HepG2 (cell line): ENCODE measurements around the gene LENEP. TPM values are rescaled to one million over a fixed set of nuclear protein-coding genes. Genes with fewer than 3 reads are reported as not detected.

Source experiments
- AGO1 ChIP-seq: fragments of 200-400 bp; formaldehyde crosslinking; IDR thresholded peaks from 2 replicates; pipeline ENCODE4 v1.6.1; 2017; ENCODE audit warnings: mild to moderate bottlenecking, low read depth, low read length, moderate library complexity; ENCODE audit not compliant: poor library complexity, severe bottlenecking
- AHR ChIP-seq: IDR thresholded peaks from 2 replicates; pipeline ENCODE4 v1.6.1; 2018; ENCODE audit warnings: missing genetic modification reagents, missing compliant biosample characterization
- ELF1 ChIP-seq: sonication (generic); formaldehyde crosslinking; IDR thresholded peaks from 2 replicates; pipeline ENCODE4 v1.4.0; 2020; ENCODE audit warnings: missing genetic modification reagents
- FOXK2 ChIP-seq: fragments of 450-650 bp; IDR thresholded peaks from 2 replicates; pipeline ENCODE4 v1.6.1; 2016
- HDAC6 ChIP-seq: fragments of 200-600 bp; sonication (generic); IDR thresholded peaks from 2 replicates; pipeline ENCODE4 v1.7.0; 2017; ENCODE audit warnings: mild to moderate bottlenecking, antibody characterized with exemption, low read length, low read depth
- NFKBIZ ChIP-seq: IDR thresholded peaks from 2 replicates; pipeline ENCODE4 v1.6.1; 2018; ENCODE audit warnings: missing genetic modification reagents, missing compliant biosample characterization
- RBFOX2 ChIP-seq: fragments of 200-400 bp; formaldehyde crosslinking; IDR thresholded peaks from 2 replicates; pipeline ENCODE4 v1.6.1; 2017; ENCODE audit warnings: low read depth, mild to moderate bottlenecking, low read length
- SIX1 ChIP-seq: sonication (generic); formaldehyde crosslinking; IDR thresholded peaks from 2 replicates; pipeline ENCODE4 v1.4.0; 2020; ENCODE audit warnings: missing genetic modification reagents, borderline replicate concordance
- SKI ChIP-seq: fragments of 450-650 bp; IDR thresholded peaks from one replicate; pipeline ENCODE4 v1.6.1; 2018; ENCODE audit warnings: mild to moderate bottlenecking; ENCODE audit not compliant: partially characterized antibody
- SP140L ChIP-seq: sonication (generic); formaldehyde crosslinking; IDR thresholded peaks from 2 replicates; pipeline ENCODE4 v1.4.0; 2020; ENCODE audit warnings: missing genetic modification reagents, borderline replicate concordance
- SUZ12 ChIP-seq: fragments of 150-350 bp; IDR thresholded peaks from 2 replicates; pipeline ENCODE4 v1.6.1; 2014; ENCODE audit warnings: low read depth, low read length
- ZNF232 ChIP-seq: sonication (generic); formaldehyde crosslinking; IDR thresholded peaks from 2 replicates; pipeline ENCODE4 v1.4.0; 2020; ENCODE audit warnings: missing genetic modification reagents, borderline replicate concordance
- ZNF274 ChIP-seq: sonication (generic); formaldehyde crosslinking; IDR thresholded peaks from 2 replicates; pipeline ENCODE4 v1.5.1; 2020; ENCODE audit warnings: mild to moderate bottlenecking, missing genetic modification reagents
- ZNF432 ChIP-seq: sonication (generic); formaldehyde crosslinking; IDR thresholded peaks from 2 replicates; pipeline ENCODE4 v1.5.0; 2020; ENCODE audit warnings: missing genetic modification reagents, mild to moderate bottlenecking, borderline replicate concordance
- ZNF550 ChIP-seq: sonication (generic); formaldehyde crosslinking; IDR thresholded peaks from 2 replicates; pipeline ENCODE4 v1.4.0; 2020; ENCODE audit warnings: mild to moderate bottlenecking, missing genetic modification reagents, borderline replicate concordance
- ZNF780A ChIP-seq: sonication (generic); formaldehyde crosslinking; IDR thresholded peaks from 2 replicates; pipeline ENCODE4 v1.8.0; 2022; ENCODE audit warnings: mild to moderate bottlenecking, missing genetic modification reagents, moderate library complexity
- ZNF839 ChIP-seq: sonication (generic); formaldehyde crosslinking; IDR thresholded peaks from 2 replicates; pipeline ENCODE4 v1.4.0; 2020; ENCODE audit warnings: missing genetic modification reagents, mild to moderate bottlenecking, borderline replicate concordance
- ZNF850 ChIP-seq: sonication (generic); formaldehyde crosslinking; conservative IDR thresholded peaks from 2 replicates; pipeline ENCODE4 v1.9.0; 2021; ENCODE audit warnings: mild to moderate bottlenecking, missing genetic modification reagents
- ZSCAN9 ChIP-seq: IDR thresholded peaks from 2 replicates; pipeline ENCODE4 v1.6.1; 2016; ENCODE audit warnings: borderline replicate concordance
- polyA plus RNA-seq, 8 experiments: library from polyadenylated mRNA; depleted of rRNA in 3 of 8; stranded (reverse) in 7 of 8; unstranded in 1 of 8; fragments of >200 nt; fragmentation: Illumina TruSeq in 4 of 8; extraction: Trizol in 4 of 8; gene quantifications; 2 replicates each; pipeline versions ENCODE4 v1.2.1 to v1.2.3, GENCODE V29; 2011 to 2016; ENCODE audit warnings: low read depth in 4 of 8, missing spikeins in 1 of 8, mixed read lengths in 1 of 8; ENCODE audit not compliant: insufficient read depth in 1 of 8
- total RNA-seq, 5 experiments: library from RNA; depleted of rRNA; stranded (reverse); fragments of >200 nt; fragmentation: Illumina TruSeq; extraction: Trizol; gene quantifications; 2 replicates each; pipeline ENCODE4 v1.2.3, GENCODE V29; 2016; ENCODE audit warnings: low read depth in 1 of 5
- TF ChIP-seq, protein P1 (sequence below): sonication (generic); formaldehyde crosslinking; conservative IDR thresholded peaks from 2 replicates; pipeline ENCODE4 v1.8.0; 2022; ENCODE audit warnings: low read depth, missing genetic modification reagents
- TF ChIP-seq, protein P2 (sequence below): sonication (generic); formaldehyde crosslinking; IDR thresholded peaks from 2 replicates; pipeline ENCODE4 v1.5.1; 2020; ENCODE audit warnings: missing genetic modification reagents, mild to moderate bottlenecking, borderline replicate concordance
- TF ChIP-seq, protein P3 (sequence below): sonication (generic); formaldehyde crosslinking; conservative IDR thresholded peaks from 2 replicates; pipeline ENCODE4 v1.4.0; 2020; ENCODE audit warnings: missing genetic modification reagents
- TF ChIP-seq, protein P4 (sequence below): sonication (generic); formaldehyde crosslinking; IDR thresholded peaks from 2 replicates; pipeline ENCODE4 v1.8.1; 2023; ENCODE audit warnings: mild to moderate bottlenecking, moderate library complexity, missing genetic modification reagents

Gene LENEP
- total and polyA plus RNA-seq, 2 of the 13 experiments (the other 11 are each of a cell fraction or from before 2014, with no cell fraction given): 0.29 TPM; not detected in 1

DNA sequence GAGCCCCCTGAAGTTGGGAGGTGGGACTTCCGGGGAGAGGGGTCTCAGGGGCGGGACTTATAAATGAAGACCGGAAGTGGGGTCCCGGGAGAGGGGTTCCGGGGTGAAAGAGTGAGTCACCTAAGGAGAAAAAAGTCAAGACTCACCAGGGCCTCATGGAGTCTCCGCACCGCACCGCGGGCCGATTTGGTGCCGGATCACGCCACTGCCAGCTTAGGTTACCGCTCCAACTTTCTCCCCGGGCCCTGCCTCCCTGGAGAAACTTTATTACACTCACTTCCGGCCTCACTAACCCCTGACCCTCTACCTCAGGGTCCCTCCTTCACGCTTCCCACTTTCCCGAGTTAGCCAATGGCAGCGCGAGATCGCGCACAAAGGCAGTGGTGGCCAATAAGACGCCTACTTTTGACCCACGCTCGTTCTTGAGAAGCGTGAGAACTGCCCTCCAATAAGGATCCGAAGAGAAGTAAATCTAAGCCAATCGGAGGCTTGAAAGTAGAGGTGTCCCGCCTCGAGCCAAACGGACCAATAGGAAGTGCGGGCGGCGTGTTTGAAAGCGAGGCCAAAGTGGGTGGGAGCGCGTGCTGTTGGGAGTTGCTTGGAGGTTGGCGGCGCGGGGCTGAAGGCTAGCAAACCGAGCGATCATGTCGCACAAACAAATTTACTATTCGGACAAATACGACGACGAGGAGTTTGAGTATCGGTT, 19.1 kb upstream of the LENEP start, which contains the start of gene CKS1B (continued):
- TF ChIP-seq, protein P1, sequence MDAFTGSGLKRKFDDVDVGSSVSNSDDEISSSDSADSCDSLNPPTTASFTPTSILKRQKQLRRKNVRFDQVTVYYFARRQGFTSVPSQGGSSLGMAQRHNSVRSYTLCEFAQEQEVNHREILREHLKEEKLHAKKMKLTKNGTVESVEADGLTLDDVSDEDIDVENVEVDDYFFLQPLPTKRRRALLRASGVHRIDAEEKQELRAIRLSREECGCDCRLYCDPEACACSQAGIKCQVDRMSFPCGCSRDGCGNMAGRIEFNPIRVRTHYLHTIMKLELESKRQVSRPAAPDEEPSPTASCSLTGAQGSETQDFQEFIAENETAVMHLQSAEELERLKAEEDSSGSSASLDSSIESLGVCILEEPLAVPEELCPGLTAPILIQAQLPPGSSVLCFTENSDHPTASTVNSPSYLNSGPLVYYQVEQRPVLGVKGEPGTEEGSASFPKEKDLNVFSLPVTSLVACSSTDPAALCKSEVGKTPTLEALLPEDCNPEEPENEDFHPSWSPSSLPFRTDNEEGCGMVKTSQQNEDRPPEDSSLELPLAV (CRISPR knock-in tag): no peak
- peak; percentile 80 for TF ChIP-seq ELF1 (CRISPR knock-in tag)
- TF ChIP-seq ZNF432 (CRISPR knock-in tag): no peak
- no peak for TF ChIP-seq AGO1
- no peak for TF ChIP-seq SP140L
- TF ChIP-seq ZSCAN9 (CRISPR knock-in tag): no peak
- TF ChIP-seq ZNF839 (CRISPR knock-in tag): no peak
- TF ChIP-seq SKI: no peak
- TF ChIP-seq, protein P2, sequence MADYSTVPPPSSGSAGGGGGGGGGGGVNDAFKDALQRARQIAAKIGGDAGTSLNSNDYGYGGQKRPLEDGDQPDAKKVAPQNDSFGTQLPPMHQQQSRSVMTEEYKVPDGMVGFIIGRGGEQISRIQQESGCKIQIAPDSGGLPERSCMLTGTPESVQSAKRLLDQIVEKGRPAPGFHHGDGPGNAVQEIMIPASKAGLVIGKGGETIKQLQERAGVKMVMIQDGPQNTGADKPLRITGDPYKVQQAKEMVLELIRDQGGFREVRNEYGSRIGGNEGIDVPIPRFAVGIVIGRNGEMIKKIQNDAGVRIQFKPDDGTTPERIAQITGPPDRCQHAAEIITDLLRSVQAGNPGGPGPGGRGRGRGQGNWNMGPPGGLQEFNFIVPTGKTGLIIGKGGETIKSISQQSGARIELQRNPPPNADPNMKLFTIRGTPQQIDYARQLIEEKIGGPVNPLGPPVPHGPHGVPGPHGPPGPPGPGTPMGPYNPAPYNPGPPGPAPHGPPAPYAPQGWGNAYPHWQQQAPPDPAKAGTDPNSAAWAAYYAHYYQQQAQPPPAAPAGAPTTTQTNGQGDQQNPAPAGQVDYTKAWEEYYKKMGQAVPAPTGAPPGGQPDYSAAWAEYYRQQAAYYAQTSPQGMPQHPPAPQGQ (CRISPR knock-in tag): no peak
- no peak for TF ChIP-seq ZNF850 (CRISPR knock-in tag)
- peak; percentile 64 for TF ChIP-seq RBFOX2
- no peak for TF ChIP-seq NFKBIZ (CRISPR knock-in tag)
- TF ChIP-seq ZNF232 (CRISPR knock-in tag): no peak
- TF ChIP-seq, protein P3, sequence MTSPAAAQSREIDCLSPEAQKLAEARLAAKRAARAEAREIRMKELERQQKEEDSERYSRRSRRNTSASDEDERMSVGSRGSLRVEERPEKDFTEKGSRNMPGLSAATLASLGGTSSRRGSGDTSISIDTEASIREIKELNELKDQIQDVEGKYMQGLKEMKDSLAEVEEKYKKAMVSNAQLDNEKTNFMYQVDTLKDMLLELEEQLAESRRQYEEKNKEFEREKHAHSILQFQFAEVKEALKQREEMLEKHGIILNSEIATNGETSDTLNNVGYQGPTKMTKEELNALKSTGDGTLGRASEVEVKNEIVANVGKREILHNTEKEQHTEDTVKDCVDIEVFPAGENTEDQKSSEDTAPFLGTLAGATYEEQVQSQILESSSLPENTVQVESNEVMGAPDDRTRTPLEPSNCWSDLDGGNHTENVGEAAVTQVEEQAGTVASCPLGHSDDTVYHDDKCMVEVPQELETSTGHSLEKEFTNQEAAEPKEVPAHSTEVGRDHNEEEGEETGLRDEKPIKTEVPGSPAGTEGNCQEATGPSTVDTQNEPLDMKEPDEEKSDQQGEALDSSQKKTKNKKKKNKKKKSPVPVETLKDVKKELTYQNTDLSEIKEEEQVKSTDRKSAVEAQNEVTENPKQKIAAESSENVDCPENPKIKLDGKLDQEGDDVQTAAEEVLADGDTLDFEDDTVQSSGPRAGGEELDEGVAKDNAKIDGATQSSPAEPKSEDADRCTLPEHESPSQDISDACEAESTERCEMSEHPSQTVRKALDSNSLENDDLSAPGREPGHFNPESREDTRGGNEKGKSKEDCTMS (CRISPR knock-in tag): no peak
- TF ChIP-seq SIX1 (CRISPR knock-in tag): no peak
- no peak for TF ChIP-seq AHR (CRISPR knock-in tag)
- no peak for TF ChIP-seq HDAC6
- no peak for TF ChIP-seq SUZ12
- TF ChIP-seq, protein P4, sequence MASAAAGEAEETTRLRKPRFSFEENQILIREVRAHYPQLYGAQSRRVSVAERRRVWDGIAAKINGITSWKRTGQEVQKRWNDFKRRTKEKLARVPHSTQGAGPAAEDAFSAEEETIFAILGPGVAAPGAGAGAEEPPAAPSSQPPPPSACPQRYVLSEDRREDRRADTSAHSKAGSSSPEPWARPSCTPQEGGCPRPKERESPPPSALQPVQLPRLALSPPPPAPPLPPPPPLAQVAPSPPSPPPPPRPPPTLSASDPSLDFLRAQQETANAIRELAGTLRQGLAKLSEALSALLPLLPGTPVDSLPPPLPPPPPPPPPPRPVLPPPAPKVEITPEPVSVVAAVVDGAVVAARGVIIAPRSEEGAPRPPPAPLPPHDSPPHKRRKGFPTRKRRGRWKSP: peak; percentile 87; the same call in 1 of the 2 replicates
- peak; percentile 71; the same call in 1 of the 2 replicates for TF ChIP-seq ZNF780A
- TF ChIP-seq ZNF550 (CRISPR knock-in tag): no peak
- TF ChIP-seq FOXK2: no peak; the same call in 1 of the 2 replicates
- TF ChIP-seq ZNF274 (CRISPR knock-in tag): no peak
